Heart right ventricle (tissue), 16 donors: ENCODE data around the gene TMEM225. TPM values are rescaled to one million over a fixed set of nuclear protein-coding genes. Genes with fewer than 3 reads are reported as not detected.

Source experiments
- ATAC-seq, 8 donors: fragments of 200-7000 bp; cut with Tn5 transposase; one replicate each; pipeline ENCODE4 v1.9.1; 2020; ENCODE audit warnings: mild to moderate bottlenecking in 8 of 8, moderate library complexity in 8 of 8, moderate number of reproducible peaks in 1 of 8
- DNase-seq, 2 donors: peaks; one replicate each; pipeline ENCODE4 v3.0.0-alpha.2; 2020
- H3K27ac ChIP-seq, 10 donors: fragments of 200-600 bp; sonication (generic) in 2 of 10; one replicate each; pipeline versions ENCODE4 v1.5.0 to v1.8.0; 2020 to 2022; ENCODE audit warnings: mild to moderate bottlenecking in 3 of 10
- H3K27me3 ChIP-seq, 7 donors: fragments of 200-600 bp; one replicate each; pipeline ENCODE4 v1.8.0; 2021 to 2022; ENCODE audit warnings: mild to moderate bottlenecking in 2 of 7
- H3K36me3 ChIP-seq, 9 donors: fragments of 200-600 bp; sonication (generic) in 1 of 9; one replicate each; pipeline versions ENCODE4 v1.5.0 to v1.8.0; 2020 to 2022; ENCODE audit warnings: mild to moderate bottlenecking in 2 of 9
- H3K4me1 ChIP-seq, 9 donors: fragments of 200-600 bp; sonication (generic) in 1 of 9; one replicate each; pipeline versions ENCODE4 v1.5.0 to v1.8.0; 2020 to 2022; ENCODE audit warnings: mild to moderate bottlenecking in 4 of 9
- H3K4me3 ChIP-seq, 10 donors: fragments of 200-600 bp; sonication (generic) in 2 of 10; one replicate each; pipeline versions ENCODE4 v1.5.0 to v1.8.0; 2020 to 2022; ENCODE audit warnings: mild to moderate bottlenecking in 7 of 10, moderate library complexity in 2 of 10
- H3K9me3 ChIP-seq, 11 donors: fragments of 200-600 bp in 10 of 11; sonication (generic) in 2 of 11; one replicate each; pipeline versions ENCODE4 v1.5.0 to v1.8.0; 2013 to 2022; ENCODE audit warnings: mild to moderate bottlenecking in 2 of 11, control low read depth in 1 of 11, moderate library complexity in 1 of 11
- CTCF ChIP-seq, 9 donors: fragments of 200-600 bp; sonication (generic) in 2 of 9; IDR thresholded peaks; one replicate each; pipeline versions ENCODE4 v1.5.0 to v1.8.0; 2021 to 2022; ENCODE audit warnings: antibody characterized with exemption in 9 of 9, mild to moderate bottlenecking in 5 of 9, moderate library complexity in 1 of 9
- WGBS, 2 donors: extraction: QIAGEN DNeasy Blood & Tissue Kit; methylation state at CpG; one replicate each; pipeline ENCODE4 v1.1.7; 2013; ENCODE audit warnings: inconsistent platforms in 1 of 2; 5-methylcytosine and 5-hydroxymethylcytosine counted together
- intact Hi-C, 10 donors: fragments of 100-400 bp; cut with DNase I; formaldehyde crosslinking; loops; one replicate each; pipeline versions ENCODE4 v1.11.1 to v1.14.2; 2022
- polyA plus RNA-seq, 2 donors: library from polyadenylated mRNA; stranded (reverse); fragments of 200-250 nt; gene quantifications; one replicate each; pipeline ENCODE4 v1.2.3, GENCODE V29; 2013
- total RNA-seq, 10 donors: library from RNA; stranded (reverse); fragmentation: NEBNext Ultra II Directional in 3 of 10; extraction: Animal tissue kit (Norgen Biotek cat#: 25700) in 3 of 10; gene quantifications; one replicate each; pipeline versions ENCODE4 v1.2.1 to v1.2.4, GENCODE V29; 2021 to 2023
- donor health status: Arrhythmogenic right ventricular cardiomyopathy.
- donor health status: ischemic (EF 13 %, LVEDD 7.1; RV severe dilation, severe dysfunction).
- donor health status: healthy with polysubstance abuse.
- donor health status: DM: no; HTN: yes; CAD: no.
- donor health status: DM: no; HTN: no; CAD: no.
- donor health status: ischemic (EF 25% LVEDD 6.9; RV normal size, moderate dysfunction).
- donor health status: ischemic (EF 25% LVEDD 5.7; RV mildly dilated, moderate dysfunction).
- donor health status: healthy.
- donor health status: DM: yes; HTN: yes; CAD: no.
- donor health status: Ischemic cardiomyopathy.
- donor health status: ischemic (EF 35%, LVEDD 5.7; RV mildly dilated, moderate dysfunction).
- donor health status: nonischemic (EF 11% LVEDD 7.7; RV severe dilation, severe dysfunction).
- donor health status: DM: yes; HTN: yes; CAD: no.
- donor health status: PGD.
- donor health status: ischemic (EF 29% LVEDD 5.4; RV normal size, mild dysfunction).
- donor health status: nonischemic (EF 23%, LVEDD 6.1; RV moderate dilation, normal function).

Gene TMEM225
- total and polyA plus RNA-seq, 12 donors: not detected

GRCh38 chr11:123833095-123833494 lies 52.4 kb downstream of the TMEM225 start:
- H3K9me3 ChIP-seq: no peaks in the 10 kb centered on the region

More at GRCh38 chr11:123833095-123833494, 52.4 kb downstream of the TMEM225 start:
- no peak overlapping the region for H3K4me3 ChIP-seq
- H3K36me3 ChIP-seq: no peaks in the 10 kb centered on the region
- H3K4me1 ChIP-seq: no peaks in the 10 kb centered on the region
- peaks cover 0 to 10% (median 0%) of the 10 kb centered on the region in 7 donors for H3K27me3 ChIP-seq
- intact Hi-C loops: no loop called here
- no peak for DNase-seq
- TF ChIP-seq CTCF (IDR thresholded peaks at IDR 0.05): no peak
- ATAC-seq: no peak
- WGBS, 2 donors: 80 to 81% methylated on average over 2 of the region's 2 CpGs
- no peak overlapping the region for H3K27ac ChIP-seq

Other genes starting within 250 kb of the TMEM225 start
- 1 to 10 TPM in 7 of 10 donors, under 1 TPM in 3; 0.26 to 3.4 (median 1.7) TPM for gene SCN3B, start 231.0 kb downstream of the TMEM225 start, total RNA-seq
- gene SCN3B, start 231.0 kb downstream of the TMEM225 start, polyA plus RNA-seq: under 1 TPM; 0.78 to 0.80 TPM
- gene ZNF202, start 144.0 kb downstream of the TMEM225 start, total RNA-seq: 1 to 10 TPM; 3.8 to 6.0 (median 4.2) TPM
- gene ZNF202, start 144.0 kb downstream of the TMEM225 start, polyA plus RNA-seq: 1 to 10 TPM; 4.1 to 4.5 TPM
- gene OR6X1, start 131.2 kb downstream of the TMEM225 start, total RNA-seq: not detected
- not detected for gene OR6X1, start 131.2 kb downstream of the TMEM225 start, polyA plus RNA-seq
- not detected for gene OR6M1, start 79.3 kb downstream of the TMEM225 start, total RNA-seq
- gene OR6M1, start 79.3 kb downstream of the TMEM225 start, polyA plus RNA-seq: not detected
- not detected for gene OR8D4, start 16.5 kb upstream of the TMEM225 start, total RNA-seq
- gene OR8D4, start 16.5 kb upstream of the TMEM225 start, polyA plus RNA-seq: not detected
- not detected for gene OR4D5, start 53.9 kb upstream of the TMEM225 start, total RNA-seq
- not detected for gene OR4D5, start 53.9 kb upstream of the TMEM225 start, polyA plus RNA-seq
- not detected for gene OR6T1, start 58.2 kb upstream of the TMEM225 start, total RNA-seq
- gene OR6T1, start 58.2 kb upstream of the TMEM225 start, polyA plus RNA-seq: not detected
- not detected for gene OR10S1, start 92.1 kb upstream of the TMEM225 start, total RNA-seq
- not detected for gene OR10S1, start 92.1 kb upstream of the TMEM225 start, polyA plus RNA-seq
- not detected for gene OR10G6, start 109.5 kb upstream of the TMEM225 start, total RNA-seq
- gene OR10G6, start 109.5 kb upstream of the TMEM225 start, polyA plus RNA-seq: not detected
- gene OR10G4, start 127.3 kb upstream of the TMEM225 start, total RNA-seq: not detected
- not detected for gene OR10G4, start 127.3 kb upstream of the TMEM225 start, polyA plus RNA-seq
- not detected for gene OR10G9, start 137.3 kb upstream of the TMEM225 start, total RNA-seq
- gene OR10G9, start 137.3 kb upstream of the TMEM225 start, polyA plus RNA-seq: not detected
- not detected for gene OR10G8, start 141.1 kb upstream of the TMEM225 start, total RNA-seq
- gene OR10G8, start 141.1 kb upstream of the TMEM225 start, polyA plus RNA-seq: not detected
- gene OR10G7, start 155.7 kb upstream of the TMEM225 start, total RNA-seq: not detected
- gene OR10G7, start 155.7 kb upstream of the TMEM225 start, polyA plus RNA-seq: not detected
- 1 to 10 TPM; 1.6 to 8.8 (median 3.6) TPM for gene VWA5A, start 229.8 kb upstream of the TMEM225 start, total RNA-seq
- gene VWA5A, start 229.8 kb upstream of the TMEM225 start, polyA plus RNA-seq: 1 to 10 TPM; 1.2 to 1.6 TPM